Progenitor cell of endocrine pancreas (in vitro differentiated cells): ENCODE results near the gene PPDPF. TPM values are rescaled to one million over a fixed set of nuclear protein-coding genes. Genes with fewer than 3 reads are reported as not detected.

Experiments used
- DNase-seq: peaks from one replicate; pipeline ENCODE4 v3.0.0; 2021; ENCODE audit warnings: low spot score; ENCODE audit not compliant: unreplicated experiment
- H3K27ac Mint-ChIP-seq: 2 replicates; pipeline ENCODE4 v1.8.0; 2021; ENCODE audit warnings: mild to moderate bottlenecking, moderate library complexity, mixed read lengths
- H3K27me3 Mint-ChIP-seq: 2 replicates; pipeline ENCODE4 v1.8.0; 2021; ENCODE audit warnings: mixed read lengths
- H3K36me3 Mint-ChIP-seq: 2 replicates; pipeline ENCODE4 v1.8.0; 2022; ENCODE audit warnings: mixed read lengths; ENCODE audit not compliant: insufficient read depth
- H3K4me1 Mint-ChIP-seq: 2 replicates; pipeline ENCODE4 v1.8.0; 2021; ENCODE audit warnings: low read depth, mixed read lengths
- H3K4me3 Mint-ChIP-seq: 2 replicates; pipeline ENCODE4 v1.8.0; 2021; ENCODE audit warnings: low read depth, mild to moderate bottlenecking, moderate library complexity, mixed read lengths
- H3K9me3 Mint-ChIP-seq: 2 replicates; pipeline ENCODE4 v1.8.0; 2021; ENCODE audit warnings: low read depth, mixed read lengths
- total RNA-seq: library from RNA; stranded (reverse); gene quantifications from 2 replicates; pipeline ENCODE4 v1.2.1, GENCODE V29; 2021
- TF ChIP-seq, protein P1 (sequence below): fragments of 200-600 bp; sonication (generic); IDR thresholded peaks from one replicate; pipeline ENCODE4 v1.5.0; 2021; ENCODE audit warnings: antibody characterized with exemption, mild to moderate bottlenecking; ENCODE audit not compliant: unreplicated experiment

The PPDPF gene
- total RNA-seq, 1 donor from 2014 or later: 374 TPM

DNA sequence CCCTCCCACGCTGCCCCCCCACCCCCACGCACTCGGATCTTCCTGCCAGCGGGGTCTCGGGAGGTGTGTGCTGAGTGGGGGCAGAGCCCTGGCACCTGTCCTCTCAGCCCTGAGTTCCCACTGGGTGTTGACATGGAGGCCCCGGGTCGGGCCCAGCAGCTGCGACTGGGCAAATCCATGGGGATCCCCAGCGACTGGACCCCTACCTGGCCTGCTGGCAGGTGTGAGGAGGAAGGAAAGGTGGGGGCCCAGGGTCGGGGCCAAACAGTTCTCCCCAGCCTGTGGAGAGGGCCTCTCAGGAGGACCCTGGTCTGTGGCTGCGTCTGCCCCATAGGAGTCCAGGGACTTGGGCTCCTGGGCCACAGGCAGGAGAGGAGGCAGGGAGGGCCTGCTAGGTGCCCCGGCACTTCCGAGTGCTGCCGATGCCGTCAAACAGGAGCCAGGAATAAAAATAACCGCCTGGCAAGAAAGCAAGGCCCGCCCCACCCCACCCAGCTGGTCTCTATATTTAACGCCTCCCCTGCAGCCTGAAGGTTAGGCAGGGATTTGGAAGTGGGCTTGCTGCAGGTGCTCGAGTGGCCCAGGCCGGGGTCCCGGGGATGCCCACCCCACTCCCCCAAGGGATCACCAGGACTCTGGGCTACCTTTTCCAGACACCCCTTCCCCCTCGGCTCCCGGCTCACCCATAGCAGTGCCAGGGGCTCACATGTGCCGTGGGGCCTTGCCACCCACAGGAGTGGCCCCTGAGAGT, 20.2 kb upstream of the PPDPF start:
- Mint-ChIP-seq H3K4me1 (peaks cover 1% of the 10 kb centered on the region), H3K4me3 (no peak overlapping the region), H3K27ac (no peak overlapping the region), H3K27me3 (peaks cover 33% of the 10 kb centered on the region), H3K36me3 (no peaks in the 10 kb centered on the region), H3K9me3 (peaks cover 5% of the 10 kb centered on the region)
- TF ChIP-seq, protein P1, sequence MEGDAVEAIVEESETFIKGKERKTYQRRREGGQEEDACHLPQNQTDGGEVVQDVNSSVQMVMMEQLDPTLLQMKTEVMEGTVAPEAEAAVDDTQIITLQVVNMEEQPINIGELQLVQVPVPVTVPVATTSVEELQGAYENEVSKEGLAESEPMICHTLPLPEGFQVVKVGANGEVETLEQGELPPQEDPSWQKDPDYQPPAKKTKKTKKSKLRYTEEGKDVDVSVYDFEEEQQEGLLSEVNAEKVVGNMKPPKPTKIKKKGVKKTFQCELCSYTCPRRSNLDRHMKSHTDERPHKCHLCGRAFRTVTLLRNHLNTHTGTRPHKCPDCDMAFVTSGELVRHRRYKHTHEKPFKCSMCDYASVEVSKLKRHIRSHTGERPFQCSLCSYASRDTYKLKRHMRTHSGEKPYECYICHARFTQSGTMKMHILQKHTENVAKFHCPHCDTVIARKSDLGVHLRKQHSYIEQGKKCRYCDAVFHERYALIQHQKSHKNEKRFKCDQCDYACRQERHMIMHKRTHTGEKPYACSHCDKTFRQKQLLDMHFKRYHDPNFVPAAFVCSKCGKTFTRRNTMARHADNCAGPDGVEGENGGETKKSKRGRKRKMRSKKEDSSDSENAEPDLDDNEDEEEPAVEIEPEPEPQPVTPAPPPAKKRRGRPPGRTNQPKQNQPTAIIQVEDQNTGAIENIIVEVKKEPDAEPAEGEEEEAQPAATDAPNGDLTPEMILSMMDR: no peak
- peak; percentile 9 for DNase-seq

DNA sequence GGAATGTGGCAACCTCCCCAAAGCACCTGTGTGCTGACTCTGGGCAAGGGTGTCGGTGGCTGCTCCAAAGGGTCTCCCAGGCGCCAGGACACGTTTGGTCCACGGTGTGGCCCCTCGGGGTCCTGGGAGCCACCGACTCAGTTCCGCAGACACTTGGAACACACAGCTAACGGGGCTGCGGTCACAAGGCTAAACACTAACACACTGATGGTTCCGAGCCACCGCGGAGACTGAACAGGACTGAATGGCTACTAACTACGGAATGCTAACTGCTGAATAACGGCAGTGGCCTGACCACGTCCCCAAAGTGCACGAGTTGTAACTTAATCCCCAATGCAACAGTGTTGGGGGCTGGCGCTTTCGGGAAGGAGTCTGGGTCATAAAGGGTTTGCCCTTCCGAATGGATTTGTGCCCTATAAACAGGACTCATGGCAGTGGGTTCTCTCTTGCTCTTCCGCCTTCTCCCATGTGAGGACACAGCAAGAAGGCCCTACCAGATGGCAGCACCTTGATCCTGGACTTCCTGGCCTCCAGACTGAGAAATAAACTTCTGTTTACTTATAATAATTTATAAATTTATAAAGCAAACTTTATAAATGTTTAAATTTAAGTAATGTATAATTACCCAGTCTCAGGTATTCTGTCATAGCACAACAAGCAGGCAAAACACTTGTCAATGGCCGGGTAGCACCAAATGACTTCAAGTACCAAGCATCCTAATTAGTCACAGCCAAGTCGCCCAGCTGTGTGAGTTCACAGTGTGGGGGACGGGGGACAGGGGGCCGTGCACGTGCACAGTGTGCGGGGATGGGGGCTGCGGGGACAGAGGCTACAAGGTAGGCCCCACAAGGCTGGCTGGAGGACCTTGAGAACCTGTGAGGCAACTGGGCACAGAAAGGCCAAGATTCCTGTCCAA, 19.4 kb upstream of the PPDPF start:
- TF ChIP-seq, protein P1: no peak
- H3K27me3 Mint-ChIP-seq: peaks cover 32% of the 10 kb centered on the region

DNA sequence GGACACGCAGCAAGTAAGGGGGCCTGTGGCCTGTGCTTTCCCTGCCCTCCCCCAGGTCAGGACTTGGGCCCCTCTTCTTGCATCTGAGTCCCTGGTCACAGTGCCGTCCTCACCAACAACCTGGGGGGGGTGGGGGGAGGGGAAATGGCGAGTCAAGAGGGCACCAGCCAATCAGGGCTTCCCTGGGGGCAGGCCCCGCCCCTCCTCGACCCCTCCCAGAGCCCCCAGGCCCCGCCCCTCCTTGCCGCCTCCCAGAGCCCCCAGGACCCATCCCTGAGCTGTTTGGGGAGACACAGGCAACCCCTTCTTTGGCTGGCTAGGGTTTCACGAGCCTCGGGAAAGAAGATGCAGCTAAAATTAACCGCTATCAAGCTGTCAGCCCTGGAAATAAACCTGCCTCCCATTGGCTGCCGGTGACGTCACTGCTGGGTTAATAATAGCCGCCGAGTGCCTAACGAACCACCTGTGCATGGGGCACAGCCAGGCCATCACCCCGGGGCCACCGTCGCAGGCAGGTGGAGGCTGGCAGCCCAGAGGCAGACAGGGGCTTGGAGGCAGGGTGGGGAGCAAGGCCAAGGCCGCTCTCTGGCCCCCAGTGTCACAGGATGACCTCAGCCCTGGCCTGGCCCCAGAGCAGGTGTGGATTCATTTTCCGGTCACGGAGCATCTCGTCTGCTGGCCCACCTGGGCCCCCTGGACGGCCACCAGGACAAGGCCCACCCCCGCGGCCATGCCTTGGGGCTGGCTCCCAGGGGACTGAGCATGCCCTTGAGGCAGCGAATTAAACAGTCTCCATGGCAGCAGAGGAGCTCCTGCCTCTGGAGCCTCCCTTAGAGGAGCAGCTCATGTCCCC, 18.5 kb upstream of the PPDPF start:
- TF ChIP-seq, protein P1: no peak
- Mint-ChIP-seq H3K4me3 (no peak overlapping the region), H3K4me1 (no peaks in the 10 kb centered on the region), H3K36me3 (no peaks in the 10 kb centered on the region), H3K9me3 (peaks cover 5% of the 10 kb centered on the region), H3K27ac (no peak overlapping the region), H3K27me3 (peaks cover 28% of the 10 kb centered on the region)
- DNase-seq: peak; percentile 14

More for the DNA sequence above, 19.4 kb upstream of the PPDPF start:
- H3K4me1 Mint-ChIP-seq: peaks cover 1% of the 10 kb centered on the region
- H3K4me3 Mint-ChIP-seq: no peak overlapping the region
- no peak overlapping the region for H3K27ac Mint-ChIP-seq
- H3K9me3 Mint-ChIP-seq: peaks cover 5% of the 10 kb centered on the region
- DNase-seq: no peak
- H3K36me3 Mint-ChIP-seq: no peaks in the 10 kb centered on the region

DNA sequence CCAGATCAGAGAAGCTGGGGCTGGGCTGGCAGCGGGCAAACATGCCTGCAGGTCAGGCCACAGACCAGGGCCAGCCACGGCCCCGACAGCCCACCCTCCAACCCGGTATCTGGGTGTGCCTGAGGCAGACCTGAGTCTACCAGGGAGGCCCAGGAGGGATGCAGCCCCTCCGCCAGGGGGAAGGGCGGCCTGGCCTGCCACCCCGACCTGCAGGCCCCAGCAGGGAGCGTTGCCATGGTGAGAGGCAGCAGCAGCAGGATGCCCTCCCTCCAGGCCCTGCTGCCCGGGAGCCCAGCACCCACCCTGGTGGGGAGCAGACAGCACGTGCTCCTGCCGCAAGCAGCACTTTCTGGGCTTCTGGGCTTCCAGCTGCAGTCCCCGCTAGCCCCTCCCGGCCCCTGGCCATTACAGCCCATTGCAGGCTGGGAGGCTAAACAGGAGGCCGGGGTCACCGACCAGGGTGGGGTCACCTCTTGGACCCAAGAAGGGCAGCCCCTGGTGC, 17.8 kb upstream of the PPDPF start:
- Mint-ChIP-seq H3K36me3 (no peaks in the 10 kb centered on the region), H3K27me3 (peaks cover 25% of the 10 kb centered on the region), H3K27ac (no peak overlapping the region), H3K4me1 (no peaks in the 10 kb centered on the region), H3K9me3 (peaks cover 5% of the 10 kb centered on the region), H3K4me3 (no peak overlapping the region)
- peak; percentile 8 for DNase-seq
- TF ChIP-seq, protein P1: no peak
